Activated CD4-positive, alpha-beta memory T cell treated with anti-CD3 and anti-CD28 coated beads for 36 hours (primary cell): ENCODE measurements around the gene GALNT4. TPM values are rescaled to one million over a fixed set of nuclear protein-coding genes. Genes with fewer than 3 reads are reported as not detected.

Experiments used
- CTCF ChIA-PET: fragments of 350-600 bp; sonication (Branson Sonifier 250); formaldehyde crosslinking; loops from one replicate; lab custom pipeline; 2021; ENCODE audit warnings: antibody characterized with exemption, inconsistent platforms; lab: Charles Lee
- POLR2A ChIA-PET: fragments of 350-600 bp; sonication (Branson Sonifier 250); formaldehyde crosslinking; loops from one replicate; lab custom pipeline; 2021; ENCODE audit warnings: antibody characterized with exemption; lab: Charles Lee
- DNase-seq: peaks from one replicate; pipeline ENCODE4 v3.0.0-alpha.2; 2020
- H3K27ac Mint-ChIP-seq: one replicate; pipeline ENCODE4 v1.8.0; 2021; ENCODE audit warnings: mixed read lengths
- H3K27me3 Mint-ChIP-seq: one replicate; pipeline ENCODE4 v1.8.0; 2021; ENCODE audit warnings: mixed read lengths
- H3K36me3 Mint-ChIP-seq: one replicate; pipeline ENCODE4 v1.8.0; 2021; ENCODE audit warnings: mixed read lengths
- H3K4me1 Mint-ChIP-seq: one replicate; pipeline ENCODE4 v1.8.0; 2021; ENCODE audit warnings: low read depth, mixed read lengths
- H3K4me3 Mint-ChIP-seq: one replicate; pipeline ENCODE4 v1.8.0; 2021; ENCODE audit warnings: mild to moderate bottlenecking, mixed read lengths
- H3K9me3 Mint-ChIP-seq: one replicate; pipeline ENCODE4 v1.8.0; 2021; ENCODE audit warnings: mixed read lengths
- intact Hi-C: fragments of 100-400 bp; cut with micrococcal nuclease; formaldehyde crosslinking; loops from one replicate; pipeline ENCODE4 v1.15.1; 2023
- total RNA-seq, 2 experiments: library from RNA; stranded (reverse); gene quantifications; one replicate each; pipeline ENCODE4 v1.2.3, GENCODE V29; 2021

The GALNT4 gene
- total RNA-seq = 1 to 10 TPM; 5.8 to 6.0 TPM

GRCh38 chr12:89524541-89525304 lies at the start of gene GALNT4:
Gene GALNT4 (minus strand): TSS chr12:89524796. CDS start chr12:89524549, 247 bp downstream.
- H3K9me3 Mint-ChIP-seq = no peaks in the 10 kb centered on the region
- ChIA-PET POLR2A (interaction anchor here (0.7 to 4.4 kb wide), 17 partner anchors 10 to 552 kb away, joined by 3 to 25 read pairs (median 4); partner anchors contain the start of genes ATP2B1 and DUSP6), CTCF (interaction anchor here (0.6 to 7.9 kb wide), 15 partner anchors 12 to 506 kb away, joined by 3 to 130 read pairs (median 4); partner anchors contain the start of gene DUSP6)
- peaks cover 45% of the 10 kb centered on the region for H3K4me1 Mint-ChIP-seq
- intact Hi-C loops = loop anchor here (5.0 to 10.0 kb wide), 2 partner anchors 360 to 1287 kb away; no protein-coding TSS in a partner anchor
- peak; percentile 86 for DNase-seq
- peaks cover 31% of the 10 kb centered on the region for H3K36me3 Mint-ChIP-seq
- no peaks in the 10 kb centered on the region for H3K27me3 Mint-ChIP-seq
- peak within 1 kb of the TSS; percentile 98 for H3K27ac Mint-ChIP-seq
- H3K4me3 Mint-ChIP-seq = peak within 1 kb of the TSS; percentile 99

- Mint-ChIP-seq H3K4me1 (no peaks in the 10 kb centered on the region), H3K27me3 (no peaks in the 10 kb centered on the region), H3K9me3 (no peaks in the 10 kb centered on the region), H3K27ac (no peak overlapping the region), H3K36me3 (no peaks in the 10 kb centered on the region), H3K4me3 (no peak overlapping the region)
- ChIA-PET POLR2A (no interaction called here), CTCF (interaction anchor here (0.6 to 1.0 kb wide), 2 partner anchors 9 kb away, joined by 3 read pairs; no protein-coding TSS in a partner anchor)
- no peak for DNase-seq
- intact Hi-C loops = no loop called here
Measured at GRCh38 chr12:89573051-89573810, 48.6 kb upstream of the GALNT4 start.

GRCh38 chr12:89571491-89572195 lies 47.0 kb upstream of the GALNT4 start:
- H3K27ac Mint-ChIP-seq = no peak overlapping the region
- H3K4me1 Mint-ChIP-seq = peaks cover 2% of the 10 kb centered on the region
- DNase-seq = no peak
- H3K4me3 Mint-ChIP-seq = no peak overlapping the region
- H3K9me3 Mint-ChIP-seq = no peaks in the 10 kb centered on the region
- ChIA-PET CTCF (interaction anchor here (0.8 kb wide), 1 partner anchor 27 kb away, joined by 4 read pairs; no protein-coding TSS in a partner anchor), POLR2A (no interaction called here)
- intact Hi-C loops = no loop called here
- H3K36me3 Mint-ChIP-seq = no peaks in the 10 kb centered on the region
- no peaks in the 10 kb centered on the region for H3K27me3 Mint-ChIP-seq

- H3K27me3 Mint-ChIP-seq = no peaks in the 10 kb centered on the region
- no peak overlapping the region for H3K4me3 Mint-ChIP-seq
- H3K9me3 Mint-ChIP-seq = no peaks in the 10 kb centered on the region
- no peak for DNase-seq
- intact Hi-C loops = no loop called here
- ChIA-PET CTCF (no interaction called here), POLR2A (no interaction called here)
- no peak overlapping the region for H3K27ac Mint-ChIP-seq
- H3K36me3 Mint-ChIP-seq = no peaks in the 10 kb centered on the region
- H3K4me1 Mint-ChIP-seq = peaks cover 7% of the 10 kb centered on the region
Measured at GRCh38 chr12:89568484-89568883, 43.9 kb upstream of the GALNT4 start.

GRCh38 chr12:89567691-89568239 lies 43.2 kb upstream of the GALNT4 start:
- no peaks in the 10 kb centered on the region for H3K36me3 Mint-ChIP-seq
- no peak for DNase-seq
- H3K4me3 Mint-ChIP-seq = no peak overlapping the region
- ChIA-PET CTCF (no interaction called here), POLR2A (no interaction called here)
- intact Hi-C loops = no loop called here
- H3K4me1 Mint-ChIP-seq = peaks cover 7% of the 10 kb centered on the region
- no peaks in the 10 kb centered on the region for H3K27me3 Mint-ChIP-seq
- H3K27ac Mint-ChIP-seq = no peak overlapping the region
- no peaks in the 10 kb centered on the region for H3K9me3 Mint-ChIP-seq

GRCh38 chr12:89566615-89567014 lies 42.0 kb upstream of the GALNT4 start:
- intact Hi-C loops = no loop called here
- Mint-ChIP-seq H3K36me3 (no peaks in the 10 kb centered on the region), H3K27ac (no peak overlapping the region), H3K27me3 (no peaks in the 10 kb centered on the region), H3K4me3 (no peak overlapping the region), H3K4me1 (peaks cover 7% of the 10 kb centered on the region), H3K9me3 (no peaks in the 10 kb centered on the region)
- POLR2A ChIA-PET = interaction anchor here (0.6 kb wide), 1 partner anchor 42 kb away, joined by 4 read pairs; no protein-coding TSS in a partner anchor
- CTCF ChIA-PET = interaction anchor here (1.4 kb wide), 1 partner anchor 23 kb away, joined by 6 read pairs; no protein-coding TSS in a partner anchor
- DNase-seq = no peak

- no peak overlapping the region for H3K27ac Mint-ChIP-seq
- intact Hi-C loops = no loop called here
- no peak overlapping the region for H3K4me3 Mint-ChIP-seq
- H3K9me3 Mint-ChIP-seq = no peaks in the 10 kb centered on the region
- H3K36me3 Mint-ChIP-seq = no peaks in the 10 kb centered on the region
- ChIA-PET CTCF (interaction anchor here (0.6 kb wide), 1 partner anchor 17 kb away, joined by 3 read pairs; no protein-coding TSS in a partner anchor), POLR2A (interaction anchor here (0.6 kb wide), 1 partner anchor 1215 kb away, joined by 3 read pairs; no protein-coding TSS in a partner anchor)
- H3K4me1 Mint-ChIP-seq = peaks cover 7% of the 10 kb centered on the region
- DNase-seq = no peak
- H3K27me3 Mint-ChIP-seq = no peaks in the 10 kb centered on the region
Measured at GRCh38 chr12:89565002-89565401, 40.4 kb upstream of the GALNT4 start.

- ChIA-PET CTCF (no interaction called here), POLR2A (no interaction called here)
- H3K27ac Mint-ChIP-seq = no peak overlapping the region
- no peaks in the 10 kb centered on the region for H3K9me3 Mint-ChIP-seq
- H3K4me3 Mint-ChIP-seq = no peak overlapping the region
- H3K36me3 Mint-ChIP-seq = no peaks in the 10 kb centered on the region
- intact Hi-C loops = no loop called here
- no peaks in the 10 kb centered on the region for H3K27me3 Mint-ChIP-seq
- DNase-seq = no peak
- H3K4me1 Mint-ChIP-seq = no peaks in the 10 kb centered on the region
Measured at GRCh38 chr12:89559753-89560152, 35.2 kb upstream of the GALNT4 start.

- no peak overlapping the region for H3K4me3 Mint-ChIP-seq
- H3K27ac Mint-ChIP-seq = no peak overlapping the region
- no peaks in the 10 kb centered on the region for H3K36me3 Mint-ChIP-seq
Measured at GRCh38 chr12:89556976-89557375, 32.4 kb upstream of the GALNT4 start.

GRCh38 chr12:89552376-89552775 lies 27.8 kb upstream of the GALNT4 start:
- H3K27me3 Mint-ChIP-seq = no peaks in the 10 kb centered on the region
- CTCF ChIA-PET = interaction anchor here (3.0 kb wide), 1 partner anchor 9 kb away, joined by 11 read pairs; no protein-coding TSS in a partner anchor
- intact Hi-C loops = no loop called here

More at GRCh38 chr12:89556976-89557375, 32.4 kb upstream of the GALNT4 start:
- intact Hi-C loops = no loop called here
- H3K4me1 Mint-ChIP-seq = no peaks in the 10 kb centered on the region
- DNase-seq = no peak
- POLR2A ChIA-PET = no interaction called here
- H3K27me3 Mint-ChIP-seq = no peaks in the 10 kb centered on the region
- CTCF ChIA-PET = interaction anchor here (3.8 kb wide), 1 partner anchor 14 kb away, joined by 14 read pairs; no protein-coding TSS in a partner anchor
- no peaks in the 10 kb centered on the region for H3K9me3 Mint-ChIP-seq

GRCh38 chr12:89551747-89552146 lies 27.2 kb upstream of the GALNT4 start:
- Mint-ChIP-seq H3K36me3 (no peaks in the 10 kb centered on the region), H3K4me3 (no peak overlapping the region), H3K27me3 (no peaks in the 10 kb centered on the region), H3K27ac (no peak overlapping the region), H3K4me1 (no peaks in the 10 kb centered on the region), H3K9me3 (no peaks in the 10 kb centered on the region)
- ChIA-PET CTCF (interaction anchor here (3.0 kb wide), 1 partner anchor 8 kb away, joined by 11 read pairs; no protein-coding TSS in a partner anchor), POLR2A (no interaction called here)
- DNase-seq = no peak
- intact Hi-C loops = no loop called here

More at GRCh38 chr12:89552376-89552775, 27.8 kb upstream of the GALNT4 start:
- no peak overlapping the region for H3K4me3 Mint-ChIP-seq
- POLR2A ChIA-PET = no interaction called here
- no peak overlapping the region for H3K27ac Mint-ChIP-seq
- H3K4me1 Mint-ChIP-seq = no peaks in the 10 kb centered on the region
- no peak for DNase-seq
- no peaks in the 10 kb centered on the region for H3K36me3 Mint-ChIP-seq
- H3K9me3 Mint-ChIP-seq = no peaks in the 10 kb centered on the region
